ENCODE data around the gene CYFIP2.
A peak's percentile ranks its signal among the peaks of the same experiment; 100 is the strongest.

Gene CYFIP2

DNA sequence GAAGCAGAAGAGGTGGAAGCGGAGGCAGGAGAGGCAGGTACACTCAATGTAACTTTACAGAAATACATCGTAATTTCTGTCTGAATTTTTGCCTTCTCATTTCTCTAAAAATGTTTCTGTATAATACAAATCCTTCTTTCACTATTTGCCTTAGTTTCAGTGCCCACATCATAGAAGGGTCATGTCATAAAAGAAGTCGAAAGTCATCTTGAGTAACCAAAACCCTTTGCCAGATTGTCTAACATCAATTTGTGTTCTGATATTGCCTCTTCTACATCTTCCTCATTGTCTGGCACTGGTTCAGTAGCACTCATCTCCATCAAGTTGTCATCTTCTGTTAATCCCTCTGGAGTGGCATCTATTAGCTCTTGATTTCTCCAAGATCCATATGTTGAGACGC, 6.2 kb upstream of the CYFIP2 start:
- no peak for DNase-seq

DNA sequence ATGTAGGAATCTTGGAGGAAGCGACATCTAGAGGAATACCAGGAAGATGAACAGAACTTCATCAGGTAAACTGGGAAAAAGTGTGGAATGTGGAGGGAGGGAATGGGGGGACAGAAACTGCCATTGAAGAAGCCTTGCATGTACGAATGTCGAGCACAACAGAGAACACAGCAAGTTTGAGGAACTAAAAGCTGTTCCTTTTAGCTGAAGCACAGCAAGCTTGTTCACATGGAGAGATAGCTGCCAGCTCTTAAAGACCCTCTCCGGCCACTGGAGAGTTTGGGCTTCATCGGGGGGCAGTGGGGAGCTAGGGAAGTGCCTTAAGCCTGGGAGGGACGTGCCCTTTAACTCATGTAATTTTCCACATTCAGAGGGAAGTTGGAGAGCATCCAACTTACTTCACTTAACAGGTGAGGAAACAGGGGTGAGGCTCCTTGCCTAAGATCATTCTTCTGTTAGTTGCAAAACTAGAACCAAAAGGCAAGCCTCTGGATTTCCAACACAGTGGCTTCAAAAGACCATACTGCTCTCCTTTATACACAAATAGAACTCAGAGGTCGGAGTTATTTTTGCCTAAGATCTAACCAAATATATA, 2.3 kb upstream of the CYFIP2 start:
- no peak for DNase-seq

- peak; percentile 12 for DNase-seq
Measured at GRCh38 chr5:157266286-157267007, 524 bp downstream of the CYFIP2 start.

GRCh38 chr5:157267025-157267424, 1.1 kb downstream of the CYFIP2 start:
- DNase-seq: no peak

- DNase-seq: no peak
Measured at GRCh38 chr5:157267761-157268480, 2.0 kb downstream of the CYFIP2 start.

DNA sequence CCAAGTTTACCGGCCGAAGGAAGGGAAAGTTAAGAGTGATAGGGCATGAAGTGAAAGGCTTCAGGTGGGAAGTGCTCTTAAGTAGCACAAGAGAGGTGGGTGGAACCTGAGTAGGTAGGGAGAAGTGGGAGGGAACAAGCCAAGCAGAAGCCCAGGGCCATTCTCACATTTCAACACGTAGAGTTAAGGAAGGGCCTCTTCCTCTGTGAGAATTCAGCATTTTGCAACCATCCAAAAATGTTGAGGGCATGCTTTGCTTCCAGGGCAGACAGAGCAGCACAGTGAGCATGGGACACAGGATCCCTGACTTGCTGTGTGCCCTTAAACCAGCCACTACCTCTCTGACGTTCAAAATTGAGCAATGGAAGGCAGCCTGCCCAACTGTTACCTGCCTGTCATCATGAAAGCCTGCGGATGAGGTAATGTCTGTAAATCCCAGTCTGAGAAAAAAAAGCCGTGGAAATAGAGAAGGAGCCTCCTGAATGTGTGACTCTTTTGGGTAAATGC, 3.3 kb downstream of the CYFIP2 start:
- peak; percentile 20 for DNase-seq

GRCh38 chr5:157269761-157270272, 3.9 kb downstream of the CYFIP2 start:
- DNase-seq: no peak

- DNase-seq: no peak
Measured at GRCh38 chr5:157270771-157271170, 4.8 kb downstream of the CYFIP2 start.

DNA sequence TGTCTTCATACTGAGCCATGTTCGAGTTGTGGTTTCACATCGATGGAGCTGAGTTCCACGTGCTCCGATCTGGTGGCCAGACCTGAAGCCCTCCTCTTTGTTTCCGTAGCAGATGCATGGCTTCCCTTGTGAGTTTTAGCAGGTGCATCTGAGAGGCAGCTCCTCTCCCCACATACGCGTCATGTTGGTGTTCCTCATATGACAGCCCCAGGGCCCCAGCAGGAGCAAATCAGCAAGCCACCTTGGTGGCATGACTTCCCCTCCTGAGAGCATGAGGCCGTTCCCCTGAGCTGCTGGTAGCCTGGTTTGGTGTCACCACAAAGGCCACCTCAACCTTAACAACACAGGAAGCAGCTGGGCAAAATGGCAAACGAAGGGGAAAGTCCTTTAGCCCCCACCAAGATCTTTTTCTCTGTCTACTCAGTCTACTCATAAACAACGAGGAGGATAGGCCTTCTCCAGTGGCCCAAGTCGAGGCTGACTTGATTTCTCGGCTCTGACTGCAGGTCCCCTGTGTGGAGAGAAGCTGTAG, 5.9 kb downstream of the CYFIP2 start:
- DNase-seq: no peak

- no peak for DNase-seq
Measured at GRCh38 chr5:157273131-157273556, 7.2 kb downstream of the CYFIP2 start.

- DNase-seq: no peak
Measured at GRCh38 chr5:157275403-157275802, 9.5 kb downstream of the CYFIP2 start.

- no peak for DNase-seq
Measured at GRCh38 chr5:157278319-157279037, 12.6 kb downstream of the CYFIP2 start.

DNA sequence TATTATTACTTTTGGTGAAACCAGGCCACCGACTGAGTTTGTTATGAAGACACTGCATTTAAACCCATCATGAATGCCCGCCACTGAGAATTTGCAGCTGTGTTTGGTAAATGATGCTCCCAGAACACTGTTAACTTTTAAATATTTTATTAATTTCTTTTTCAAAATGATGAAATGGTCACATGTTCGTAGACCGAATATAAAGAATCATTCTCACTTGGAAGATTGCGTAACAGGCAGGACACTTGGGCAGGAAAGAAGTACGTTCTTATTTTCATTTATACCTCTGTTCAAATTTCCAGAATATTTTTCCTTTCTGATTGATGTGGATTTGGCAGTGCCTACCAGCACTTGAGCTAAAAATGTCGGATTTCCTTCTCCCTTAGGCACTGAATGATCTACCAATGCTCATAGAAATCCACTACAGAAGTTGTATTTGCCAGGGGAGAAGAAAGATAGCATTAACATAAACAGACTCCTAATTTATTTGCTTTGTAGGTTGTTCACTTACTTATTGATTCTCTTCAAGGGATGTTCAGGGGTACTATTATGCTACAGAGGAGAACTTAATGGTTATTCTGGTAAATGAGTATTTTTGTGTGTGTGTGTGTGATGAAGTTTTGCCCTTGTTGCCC, 13.8 kb downstream of the CYFIP2 start:
- no peak for DNase-seq

- no peak for DNase-seq
Measured at GRCh38 chr5:157280927-157281326, 15.0 kb downstream of the CYFIP2 start.

DNA sequence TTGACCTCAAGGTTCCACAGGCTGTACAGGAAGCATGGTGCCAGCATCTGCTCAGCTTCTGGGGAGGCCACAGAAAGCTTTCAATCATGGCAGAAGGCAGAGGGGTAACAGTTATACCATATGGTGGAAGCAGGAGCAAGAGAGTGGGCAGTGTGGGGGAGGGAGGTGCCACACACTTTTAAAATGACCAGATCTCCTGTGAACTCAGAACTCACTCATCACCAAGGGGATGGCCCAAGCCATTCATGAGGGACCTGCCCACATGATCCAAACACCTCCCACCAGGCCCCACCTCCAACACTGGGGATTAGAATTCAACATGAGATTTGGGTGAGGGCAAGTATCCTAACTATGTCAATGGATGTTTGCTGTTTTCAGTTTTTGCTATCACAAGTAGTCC, 16.2 kb downstream of the CYFIP2 start:
- DNase-seq: no peak

- no peak for DNase-seq
Measured at GRCh38 chr5:157283434-157283833, 17.5 kb downstream of the CYFIP2 start.

DNA sequence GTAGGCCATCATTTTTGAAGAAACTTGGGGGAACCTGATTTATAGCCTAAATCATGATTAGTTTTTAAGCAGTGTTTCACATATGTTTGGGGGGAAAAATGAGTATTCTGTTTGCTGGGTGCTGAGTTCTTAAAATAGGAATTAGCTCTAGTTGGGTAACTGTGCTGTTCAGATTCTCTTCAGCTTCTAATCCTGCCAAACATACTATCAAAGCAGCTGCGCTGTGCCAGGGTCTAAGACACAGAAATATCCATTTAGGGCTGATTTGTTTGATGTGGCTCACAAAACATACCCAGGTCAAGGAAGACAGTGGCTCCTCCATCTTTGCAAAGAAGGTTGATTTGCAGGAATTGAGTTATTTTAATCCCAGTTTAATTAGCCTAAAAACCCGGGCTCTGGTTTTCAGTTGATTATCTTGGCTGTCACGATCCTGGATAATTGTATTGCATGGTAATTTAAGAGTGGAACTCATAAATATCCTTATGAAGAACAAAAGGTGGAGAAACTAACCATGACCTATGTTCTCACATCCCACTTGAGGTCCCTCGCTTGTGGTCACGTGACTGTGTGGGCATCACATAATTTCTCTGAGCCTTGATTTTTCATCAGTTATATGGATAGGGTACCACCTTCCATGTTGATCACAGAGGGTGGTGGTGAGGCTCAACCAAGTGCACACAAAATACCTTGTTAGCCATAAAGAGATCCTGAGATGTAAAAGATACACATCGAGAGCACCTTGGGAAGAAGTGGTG, 18.7 kb downstream of the CYFIP2 start:
- no peak for DNase-seq

GRCh38 chr5:157285310-157286035, 19.6 kb downstream of the CYFIP2 start:
- no peak for DNase-seq

GRCh38 chr5:157286761-157287211, 20.9 kb downstream of the CYFIP2 start:
- no peak for DNase-seq

DNA sequence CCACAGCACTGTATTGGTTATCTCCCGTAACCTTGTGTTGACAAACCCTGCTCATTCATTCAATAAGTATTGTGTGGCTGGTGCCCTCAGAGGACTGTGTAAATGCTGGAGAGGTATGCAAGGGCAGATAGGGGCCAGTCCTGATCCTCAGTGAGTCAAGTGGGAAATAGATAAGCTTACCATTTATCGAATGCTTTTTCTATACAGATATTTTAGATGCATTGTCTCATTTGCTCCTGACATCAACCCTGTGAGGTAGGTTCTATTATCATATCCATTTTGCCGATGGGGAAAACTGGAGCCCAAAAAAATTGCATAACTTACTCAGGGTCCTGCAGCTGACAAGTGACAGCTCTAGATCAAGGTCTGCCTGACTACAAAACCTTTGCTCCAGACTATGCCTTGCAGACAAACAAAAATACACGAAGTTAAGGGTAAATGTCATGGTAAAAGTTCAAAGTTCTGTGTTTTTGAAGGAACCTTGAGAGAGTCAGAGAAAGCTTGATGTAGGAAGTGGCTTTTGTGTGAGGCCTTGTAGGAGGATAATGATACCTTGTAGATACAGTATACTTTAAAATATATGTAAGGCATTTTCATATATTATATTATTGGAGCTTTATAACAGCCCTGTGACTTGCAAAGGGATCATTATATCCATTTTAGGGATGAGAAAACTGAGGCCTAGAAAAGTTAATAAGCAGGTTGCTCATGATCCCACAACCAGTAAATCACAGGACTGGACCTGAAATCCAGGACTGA, 22.7 kb downstream of the CYFIP2 start:
- DNase-seq: no peak
